ENCODE measurements around the gene HOMER2. TPM values are rescaled to one million over a fixed set of nuclear protein-coding genes. Genes with fewer than 3 reads are reported as not detected.

The HOMER2 gene
- total RNA-seq, 4 donors from 2014 or later, result 0.40 to 25.1 (median 6.1) TPM

DNA sequence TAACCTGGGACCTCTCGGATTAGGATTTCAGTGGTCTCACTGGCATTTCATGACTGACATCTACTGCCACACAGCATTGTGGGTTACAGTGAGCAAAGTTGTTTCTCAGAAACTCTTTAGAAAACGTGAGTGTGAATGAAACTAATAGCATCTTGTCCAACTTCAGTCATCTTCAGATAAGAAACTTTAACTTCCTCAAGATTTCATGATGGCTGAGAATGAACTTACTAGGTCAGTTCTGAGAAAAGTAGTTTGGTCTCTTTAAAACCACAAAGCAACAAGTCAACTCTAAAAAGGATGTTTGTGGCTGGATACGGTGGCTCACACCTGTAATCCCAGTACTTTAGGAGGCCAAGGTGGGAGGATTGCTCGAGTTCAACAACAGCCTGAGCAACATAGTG lies 14.2 kb upstream of the HOMER2 start:
- Histone ChIP-seq H3K4me1 (no peaks in the 10 kb centered on the region), H3K27me3 (no peaks in the 10 kb centered on the region), H3K27ac (no peak overlapping the region), H3K9me3 (no peaks in the 10 kb centered on the region), H3K36me3 (no peaks in the 10 kb centered on the region), H3K4me3 (no peak overlapping the region)
- WGBS, 2 donors (ENCODE audit: low coverage in 1 of 2), result 49 to 61% methylated on average over 4 of the region's 4 CpGs
- TF ChIP-seq EP300 (IDR thresholded peaks at IDR 0.05; ENCODE audit: low read depth) (no peak), POLR2A (IDR thresholded peaks at IDR 0.05) (no peak), POLR2AphosphoS5 (IDR thresholded peaks at IDR 0.05) (no peak)
- TF ChIP-seq, protein P1, sequence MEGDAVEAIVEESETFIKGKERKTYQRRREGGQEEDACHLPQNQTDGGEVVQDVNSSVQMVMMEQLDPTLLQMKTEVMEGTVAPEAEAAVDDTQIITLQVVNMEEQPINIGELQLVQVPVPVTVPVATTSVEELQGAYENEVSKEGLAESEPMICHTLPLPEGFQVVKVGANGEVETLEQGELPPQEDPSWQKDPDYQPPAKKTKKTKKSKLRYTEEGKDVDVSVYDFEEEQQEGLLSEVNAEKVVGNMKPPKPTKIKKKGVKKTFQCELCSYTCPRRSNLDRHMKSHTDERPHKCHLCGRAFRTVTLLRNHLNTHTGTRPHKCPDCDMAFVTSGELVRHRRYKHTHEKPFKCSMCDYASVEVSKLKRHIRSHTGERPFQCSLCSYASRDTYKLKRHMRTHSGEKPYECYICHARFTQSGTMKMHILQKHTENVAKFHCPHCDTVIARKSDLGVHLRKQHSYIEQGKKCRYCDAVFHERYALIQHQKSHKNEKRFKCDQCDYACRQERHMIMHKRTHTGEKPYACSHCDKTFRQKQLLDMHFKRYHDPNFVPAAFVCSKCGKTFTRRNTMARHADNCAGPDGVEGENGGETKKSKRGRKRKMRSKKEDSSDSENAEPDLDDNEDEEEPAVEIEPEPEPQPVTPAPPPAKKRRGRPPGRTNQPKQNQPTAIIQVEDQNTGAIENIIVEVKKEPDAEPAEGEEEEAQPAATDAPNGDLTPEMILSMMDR (IDR thresholded peaks at IDR 0.05), result no peak
- no peak for DNase-seq
- in situ Hi-C loops (cut with MboI; ENCODE audit: low pct_ligation_motif_present in 1 of 4, low pct_unique_long_range_greater_than_20kb in 1 of 4, low sequenced_read_pairs in 3 of 4), result loop anchor here in 1 of 4 donors (25.0 kb wide), 1 partner anchor 104 kb away; no protein-coding TSS in a partner anchor
- intact Hi-C loops (cut with DNase I; ENCODE audit: low total_unique reads), result no loop called here

- Histone ChIP-seq H3K4me3 (no peak overlapping the region), H3K27ac (no peak overlapping the region), H3K27me3 (no peaks in the 10 kb centered on the region), H3K36me3 (no peaks in the 10 kb centered on the region), H3K4me1 (no peaks in the 10 kb centered on the region), H3K9me3 (no peaks in the 10 kb centered on the region)
- intact Hi-C loops (cut with DNase I; ENCODE audit: low total_unique reads), result no loop called here
- in situ Hi-C loops (cut with MboI; ENCODE audit: low pct_ligation_motif_present in 1 of 4, low pct_unique_long_range_greater_than_20kb in 1 of 4, low sequenced_read_pairs in 3 of 4), result loop anchor here in 1 of 4 donors (25.0 kb wide), 1 partner anchor 103 kb away; no protein-coding TSS in a partner anchor
- WGBS, 2 donors (ENCODE audit: low coverage in 1 of 2), result 92 to 100% methylated on average over 3 to 5 of the region's 5 CpGs
- DNase-seq, result no peak
- TF ChIP-seq, protein P1 (IDR thresholded peaks at IDR 0.05), result no peak
- TF ChIP-seq EP300 (IDR thresholded peaks at IDR 0.05; ENCODE audit: low read depth) (no peak), POLR2A (IDR thresholded peaks at IDR 0.05) (no peak), POLR2AphosphoS5 (IDR thresholded peaks at IDR 0.05) (no peak)
Measured at GRCh38 chr15:82964890-82965289, 12.4 kb upstream of the HOMER2 start.

DNA sequence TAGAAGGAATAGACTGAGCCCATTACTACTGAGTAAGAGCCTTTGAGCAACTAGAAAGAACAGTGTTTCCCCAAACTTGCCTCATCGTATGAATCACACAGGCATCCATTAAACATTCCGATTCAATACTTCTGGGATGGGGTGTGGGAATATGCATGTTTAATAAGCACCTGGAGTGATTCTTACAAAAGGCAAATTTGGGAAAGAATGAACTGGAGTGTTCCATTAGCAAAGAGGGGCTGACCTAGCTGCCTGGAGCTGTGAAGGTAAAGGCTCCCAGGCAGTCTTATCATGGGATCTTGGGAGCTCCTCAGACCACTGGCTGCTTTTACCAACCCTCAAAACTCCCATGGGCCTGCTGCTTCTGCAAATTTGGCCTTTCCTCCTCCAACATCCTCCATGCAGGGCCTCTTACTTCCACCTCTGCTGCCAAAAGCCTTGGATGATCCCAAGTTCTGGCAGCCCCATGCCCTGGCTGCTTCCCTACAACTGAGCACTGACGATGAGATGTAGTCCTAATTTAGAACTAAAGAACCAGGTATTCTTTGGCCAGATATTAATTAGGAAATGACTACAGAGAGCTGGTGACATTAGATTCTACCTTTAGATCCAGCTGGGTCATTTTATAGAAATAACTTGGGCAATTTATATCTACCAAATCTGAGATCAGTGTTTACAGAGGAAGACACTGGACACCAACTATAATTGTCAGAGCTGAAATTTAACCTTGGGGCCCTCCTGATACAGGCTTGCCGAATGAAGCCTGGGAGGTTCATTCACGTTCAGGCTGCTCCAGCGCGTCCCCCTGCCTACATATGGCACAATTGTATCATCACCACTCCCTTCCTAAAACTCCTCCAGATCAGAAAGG lies 11.2 kb upstream of the HOMER2 start:
- Histone ChIP-seq H3K4me3 (no peak overlapping the region), H3K36me3 (no peaks in the 10 kb centered on the region), H3K9me3 (no peaks in the 10 kb centered on the region), H3K4me1 (no peaks in the 10 kb centered on the region), H3K27me3 (no peaks in the 10 kb centered on the region), H3K27ac (no peak overlapping the region)
- 91 to 93% methylated on average over 3 to 7 of the region's 7 CpGs for WGBS, 2 donors (ENCODE audit: low coverage in 1 of 2)
- no peak for DNase-seq
- in situ Hi-C loops (cut with MboI; ENCODE audit: low pct_ligation_motif_present in 1 of 4, low pct_unique_long_range_greater_than_20kb in 1 of 4, low sequenced_read_pairs in 3 of 4) (loop anchor here in 1 of 4 donors (25.0 kb wide), 1 partner anchor 101 kb away; no protein-coding TSS in a partner anchor), intact Hi-C loops (cut with DNase I; ENCODE audit: low total_unique reads) (no loop called here)
- no peak for TF ChIP-seq POLR2A (IDR thresholded peaks at IDR 0.05)
- TF ChIP-seq EP300 (IDR thresholded peaks at IDR 0.05; ENCODE audit: low read depth), result no peak
- TF ChIP-seq, protein P1 (IDR thresholded peaks at IDR 0.05), result no peak
- no peak for TF ChIP-seq POLR2AphosphoS5 (IDR thresholded peaks at IDR 0.05)

DNA sequence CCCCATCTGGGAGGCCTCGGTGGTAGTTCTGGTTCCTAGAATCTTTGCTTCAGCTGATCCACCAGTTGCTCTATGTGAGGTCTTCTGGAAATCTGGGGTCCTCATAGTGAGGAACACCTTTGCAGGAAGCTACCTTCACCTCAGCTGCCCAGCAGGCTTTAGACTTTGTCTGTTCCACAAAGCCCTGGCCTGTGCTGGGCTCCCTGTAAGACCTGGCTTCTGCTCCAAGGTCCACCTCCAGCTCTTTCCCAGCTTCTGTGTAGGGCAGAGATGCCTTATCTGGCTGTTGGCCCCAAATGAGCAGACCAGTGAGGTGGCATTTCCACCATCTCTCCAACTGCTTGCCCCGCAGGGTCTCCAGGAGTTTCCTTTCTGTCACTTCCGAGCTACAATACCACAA lies 8.2 kb upstream of the HOMER2 start:
- in situ Hi-C loops (cut with MboI; ENCODE audit: low pct_ligation_motif_present in 1 of 4, low pct_unique_long_range_greater_than_20kb in 1 of 4, low sequenced_read_pairs in 3 of 4) (loop anchor here in 1 of 4 donors (25.0 kb wide), 1 partner anchor 98 kb away; no protein-coding TSS in a partner anchor), intact Hi-C loops (cut with DNase I; ENCODE audit: low total_unique reads) (no loop called here)
- Histone ChIP-seq H3K27me3 (no peaks in the 10 kb centered on the region), H3K4me1 (no peaks in the 10 kb centered on the region), H3K4me3 (no peak overlapping the region), H3K27ac (no peak overlapping the region), H3K9me3 (no peaks in the 10 kb centered on the region), H3K36me3 (no peaks in the 10 kb centered on the region)
- DNase-seq, result no peak
- WGBS, 2 donors (ENCODE audit: low coverage in 1 of 2), result 88% methylated on average over 3 of the region's 3 CpGs; no CpG with 5 or more reads in 1 of the 2 donors
- TF ChIP-seq, protein P1 (IDR thresholded peaks at IDR 0.05), result no peak
- TF ChIP-seq POLR2AphosphoS5 (IDR thresholded peaks at IDR 0.05) (no peak), EP300 (IDR thresholded peaks at IDR 0.05; ENCODE audit: low read depth) (no peak), POLR2A (IDR thresholded peaks at IDR 0.05) (no peak)
